Right lobe of liver (tissue), 6 donors: ENCODE results near the gene CRIP1. TPM values are rescaled to one million over a fixed set of nuclear protein-coding genes. Genes with fewer than 3 reads are reported as not detected.
A peak's percentile ranks its signal among the peaks of the same experiment; 100 is the strongest.

ENCODE experiments used
- ATAC-seq, 4 donors: fragments of 200-7000 bp; cut with Tn5 transposase; one replicate each; pipeline ENCODE4 v1.9.1; 2020; ENCODE audit warnings: mild to moderate bottlenecking in 4 of 4, moderate library complexity in 4 of 4
- DNase-seq, 3 donors: peaks; one replicate each; pipeline ENCODE4 v3.0.0-alpha.2; 2020
- H3K27ac ChIP-seq, 3 donors: fragments of 200-600 bp; one replicate each; pipeline ENCODE4 v1.8.0; 2022
- H3K27me3 ChIP-seq, 2 donors: fragments of 200-600 bp; one replicate each; pipeline ENCODE4 v1.8.0; 2022
- H3K36me3 ChIP-seq, 4 donors: fragments of 200-600 bp; sonication (generic) in 1 of 4; one replicate each; pipeline versions ENCODE4 v1.5.1 to v1.8.0; 2017 to 2022; ENCODE audit warnings: control low read depth in 1 of 4
- H3K4me1 ChIP-seq, 4 donors: fragments of 200-600 bp; sonication (generic) in 1 of 4; one replicate each; pipeline versions ENCODE4 v1.5.1 to v1.8.0; 2017 to 2022; ENCODE audit warnings: control low read depth in 1 of 4
- H3K4me3 ChIP-seq, 3 donors: fragments of 200-600 bp; one replicate each; pipeline ENCODE4 v1.8.0; 2022
- H3K9me3 ChIP-seq, 4 donors: fragments of 200-600 bp; sonication (generic) in 1 of 4; one replicate each; pipeline versions ENCODE4 v1.5.1 to v1.8.0; 2017 to 2022; ENCODE audit warnings: control low read depth in 1 of 4
- CTCF ChIP-seq, 4 donors: fragments of 200-600 bp in 3 of 4; fragments of 450-650 bp in 1 of 4; IDR thresholded peaks; one replicate each; pipeline versions ENCODE4 v1.5.1 to v1.8.0; 2016 to 2022; ENCODE audit warnings: antibody characterized with exemption in 4 of 4, mild to moderate bottlenecking in 2 of 4
- POLR2A ChIP-seq: fragments of 450-650 bp; IDR thresholded peaks from one replicate; pipeline ENCODE4 v1.6.1; 2017; ENCODE audit warnings: antibody characterized with exemption, mild to moderate bottlenecking
- whole genome bisulfite sequencing: methylation state at CpG from one replicate; pipeline ENCODE4 v1.1.6; 2018; ENCODE audit warnings: low coverage, low lambda C conversion rate; ENCODE audit not compliant: insufficient coverage; ENCODE audit errors: missing lambda C conversion rate; 5-methylcytosine and 5-hydroxymethylcytosine counted together
- intact Hi-C, 2 donors: fragments of 100-400 bp; cut with DNase I; formaldehyde crosslinking; loops; one replicate each; pipeline versions ENCODE4 v1.11.2 to v1.14.1; 2022
- total RNA-seq, 6 experiments: library from RNA; depleted of rRNA in 2 of 6; stranded (reverse); fragments of >200 nt in 2 of 6; fragmentation: NEBNext Ultra II Directional in 3 of 6; extraction: Animal tissue kit (Norgen Biotek cat#: 25700) in 3 of 6; gene quantifications; one replicate each; pipeline versions ENCODE4 v1.1.0 to v1.2.4, GENCODE V29; 2016 to 2023
- donor health status: DM: no; HTN: yes; CAD: no.
- donor health status: DM: no; HTN: no; CAD: no.
- donor health status: DM: no; HTN: no; CAD: no.
- donor health status: DM: no; HTN: yes; CAD: no.
- donor health status: DM: no; HTN: yes; CAD: no.

CRIP1 gene
- total RNA-seq, 6 experiments from 2014 or later, result 0.79 to 5.4 (median 2.7) TPM

- no peaks in the 10 kb centered on the region for H3K36me3 ChIP-seq
- H3K27me3 ChIP-seq, result no peaks in the 10 kb centered on the region
- 16% methylated on average over 12 of the region's 30 CpGs for WGBS
- no peak overlapping the region for H3K27ac ChIP-seq
- no peaks in the 10 kb centered on the region for H3K9me3 ChIP-seq
- TF ChIP-seq POLR2A (no peak), CTCF (IDR thresholded peaks at IDR 0.05) (peak; percentile 79 to 99 (median 98))
- no peak overlapping the region for H3K4me3 ChIP-seq
- peak; percentile 81 to 91 (median 90) for ATAC-seq
- intact Hi-C loops, result no loop called here
- DNase-seq, result peak in 2 of 3 donors; percentile 66 to 68
- no peaks in the 10 kb centered on the region for H3K4me1 ChIP-seq
Measured at GRCh38 chr14:105537580-105538474, 51.1 kb downstream of the CRIP1 start.

Other genes starting within 250 kb of the CRIP1 start
- 10 to 100 TPM; 16.5 to 25.0 (median 17.7) TPM for gene BTBD6, start 238.4 kb upstream of the CRIP1 start, total RNA-seq
- 10 to 100 TPM; 13.1 to 17.8 (median 16.2) TPM for gene BRF1, start 185.9 kb upstream of the CRIP1 start, total RNA-seq
- gene PACS2, start 172.1 kb upstream of the CRIP1 start, total RNA-seq, result 10 to 100 TPM; 19.8 to 26.7 (median 21.5) TPM
- under 1 TPM in 3 of 6 experiments, not detected in 3; 0.07 to 0.44 (median 0.35) TPM for gene TEX22, start 88.3 kb upstream of the CRIP1 start, total RNA-seq
- 10 to 100 TPM; 18.6 to 45.1 (median 29.2) TPM for gene MTA1, start 67.1 kb upstream of the CRIP1 start, total RNA-seq
- 10 to 100 TPM; 11.2 to 50.0 (median 27.5) TPM for gene CRIP2, start 12.1 kb upstream of the CRIP1 start, total RNA-seq
- 1 to 10 TPM; 2.2 to 8.1 (median 3.9) TPM for gene TEDC1, start 4.4 kb downstream of the CRIP1 start, total RNA-seq
- gene TMEM121, start 39.7 kb downstream of the CRIP1 start, total RNA-seq, result 1 to 10 TPM in 5 of 6 experiments, under 1 TPM in 1; 0.74 to 3.2 (median 2.2) TPM